Astrocyte (in vitro differentiated cells and primary cell): ENCODE data around the gene PTPRM.

Source experiments
- EZH2 ChIP-seq: IDR thresholded peaks from 2 replicates; pipeline ENCODE4 v1.6.1; 2012; ENCODE audit warnings: mild to moderate bottlenecking, low read length, inconsistent platforms; ENCODE audit not compliant: insufficient read depth
- TF ChIP-seq, protein P1 (sequence below): IDR thresholded peaks from 2 replicates; pipeline ENCODE4 v1.5.1; 2011; ENCODE audit warnings: low read depth, mild to moderate bottlenecking, inconsistent platforms, low read length, moderate library complexity; ENCODE audit not compliant: insufficient read depth

DNA sequence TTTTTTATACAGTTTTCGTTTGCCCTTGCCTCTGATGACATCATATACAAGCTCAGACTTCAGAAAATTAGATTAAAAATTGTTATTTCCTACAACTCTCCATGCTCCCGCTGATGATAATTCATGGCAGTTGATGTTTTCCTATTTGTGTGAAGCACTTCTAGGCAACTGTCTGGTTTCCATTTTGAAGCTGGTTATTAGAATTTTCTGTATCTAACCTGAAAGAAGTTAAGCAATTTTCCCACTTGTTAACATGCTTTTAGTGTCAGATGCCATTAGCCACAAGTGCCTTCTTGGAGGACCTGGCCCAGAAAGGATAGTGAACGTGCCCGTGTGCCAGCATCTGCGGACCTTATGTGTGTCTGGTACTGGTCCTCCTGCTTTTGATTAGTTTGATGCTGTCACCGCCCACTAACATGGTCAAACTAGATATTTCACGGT lies 694.6 kb downstream of the PTPRM start:
- TF ChIP-seq, protein P1, sequence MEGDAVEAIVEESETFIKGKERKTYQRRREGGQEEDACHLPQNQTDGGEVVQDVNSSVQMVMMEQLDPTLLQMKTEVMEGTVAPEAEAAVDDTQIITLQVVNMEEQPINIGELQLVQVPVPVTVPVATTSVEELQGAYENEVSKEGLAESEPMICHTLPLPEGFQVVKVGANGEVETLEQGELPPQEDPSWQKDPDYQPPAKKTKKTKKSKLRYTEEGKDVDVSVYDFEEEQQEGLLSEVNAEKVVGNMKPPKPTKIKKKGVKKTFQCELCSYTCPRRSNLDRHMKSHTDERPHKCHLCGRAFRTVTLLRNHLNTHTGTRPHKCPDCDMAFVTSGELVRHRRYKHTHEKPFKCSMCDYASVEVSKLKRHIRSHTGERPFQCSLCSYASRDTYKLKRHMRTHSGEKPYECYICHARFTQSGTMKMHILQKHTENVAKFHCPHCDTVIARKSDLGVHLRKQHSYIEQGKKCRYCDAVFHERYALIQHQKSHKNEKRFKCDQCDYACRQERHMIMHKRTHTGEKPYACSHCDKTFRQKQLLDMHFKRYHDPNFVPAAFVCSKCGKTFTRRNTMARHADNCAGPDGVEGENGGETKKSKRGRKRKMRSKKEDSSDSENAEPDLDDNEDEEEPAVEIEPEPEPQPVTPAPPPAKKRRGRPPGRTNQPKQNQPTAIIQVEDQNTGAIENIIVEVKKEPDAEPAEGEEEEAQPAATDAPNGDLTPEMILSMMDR = no peak
- TF ChIP-seq EZH2 = no peak
